Measurements from ENCODE around the gene AGAP1.

DNA sequence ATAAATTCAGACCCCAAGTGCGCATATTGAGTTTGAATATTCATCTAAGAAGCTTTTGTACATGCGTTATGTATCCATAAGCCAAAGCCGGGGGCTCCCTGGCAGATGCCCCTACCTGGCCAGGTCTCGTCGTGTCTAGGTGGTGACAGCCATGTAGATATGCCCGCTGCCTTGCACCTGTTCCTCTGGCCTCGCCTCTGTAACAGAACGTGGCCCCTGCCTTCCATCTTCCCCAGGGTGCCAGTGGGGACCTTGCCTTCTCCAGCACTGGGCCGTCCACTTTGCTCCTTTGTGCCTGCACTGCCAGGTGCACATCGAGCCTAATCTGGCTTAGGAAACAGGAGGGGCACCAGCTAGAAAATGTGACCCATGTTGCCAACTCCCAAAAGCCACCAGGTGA lies 198.2 kb downstream of the AGAP1 start:
- TF ChIP-seq, protein P1, sequence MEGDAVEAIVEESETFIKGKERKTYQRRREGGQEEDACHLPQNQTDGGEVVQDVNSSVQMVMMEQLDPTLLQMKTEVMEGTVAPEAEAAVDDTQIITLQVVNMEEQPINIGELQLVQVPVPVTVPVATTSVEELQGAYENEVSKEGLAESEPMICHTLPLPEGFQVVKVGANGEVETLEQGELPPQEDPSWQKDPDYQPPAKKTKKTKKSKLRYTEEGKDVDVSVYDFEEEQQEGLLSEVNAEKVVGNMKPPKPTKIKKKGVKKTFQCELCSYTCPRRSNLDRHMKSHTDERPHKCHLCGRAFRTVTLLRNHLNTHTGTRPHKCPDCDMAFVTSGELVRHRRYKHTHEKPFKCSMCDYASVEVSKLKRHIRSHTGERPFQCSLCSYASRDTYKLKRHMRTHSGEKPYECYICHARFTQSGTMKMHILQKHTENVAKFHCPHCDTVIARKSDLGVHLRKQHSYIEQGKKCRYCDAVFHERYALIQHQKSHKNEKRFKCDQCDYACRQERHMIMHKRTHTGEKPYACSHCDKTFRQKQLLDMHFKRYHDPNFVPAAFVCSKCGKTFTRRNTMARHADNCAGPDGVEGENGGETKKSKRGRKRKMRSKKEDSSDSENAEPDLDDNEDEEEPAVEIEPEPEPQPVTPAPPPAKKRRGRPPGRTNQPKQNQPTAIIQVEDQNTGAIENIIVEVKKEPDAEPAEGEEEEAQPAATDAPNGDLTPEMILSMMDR (IDR thresholded peaks at IDR 0.05; ENCODE audit: insufficient read depth, low read depth, low read length): no peak
- no peak for TF ChIP-seq EZH2 (IDR thresholded peaks at IDR 0.05; ENCODE audit: insufficient read depth, low read length)
